ENCODE results near the gene GRB2. TPM values are rescaled to one million over a fixed set of nuclear protein-coding genes. Genes with fewer than 3 reads are reported as not detected.
"Not testable (repeated sequence)": the region's sequence is repeated elsewhere in the genome, so short reads cannot be mapped to it uniquely, and the experiment has no call there.

Gene GRB2
- total and polyA plus RNA-seq, 3 donors from 2014 or later = 54.6 to 78.9 (median 61.8) TPM

- Histone ChIP-seq H3K9me3 (no peaks in the 10 kb centered on the region), H3K27ac (no peak overlapping the region), H3K4me1 (no peaks in the 10 kb centered on the region), H3K4me3 (no peak overlapping the region), H3K27me3 (no peaks in the 10 kb centered on the region), H3K36me3 (ENCODE audit: low read depth, missing control alignments) (no peaks in the 10 kb centered on the region)
- intact Hi-C loops (cut with DNase I; ENCODE audit: low total_unique reads) = no loop called here
- DNase-seq = no peak
- no peak for TF ChIP-seq POLR2A (IDR thresholded peaks at IDR 0.05)
- TF ChIP-seq, protein P1, sequence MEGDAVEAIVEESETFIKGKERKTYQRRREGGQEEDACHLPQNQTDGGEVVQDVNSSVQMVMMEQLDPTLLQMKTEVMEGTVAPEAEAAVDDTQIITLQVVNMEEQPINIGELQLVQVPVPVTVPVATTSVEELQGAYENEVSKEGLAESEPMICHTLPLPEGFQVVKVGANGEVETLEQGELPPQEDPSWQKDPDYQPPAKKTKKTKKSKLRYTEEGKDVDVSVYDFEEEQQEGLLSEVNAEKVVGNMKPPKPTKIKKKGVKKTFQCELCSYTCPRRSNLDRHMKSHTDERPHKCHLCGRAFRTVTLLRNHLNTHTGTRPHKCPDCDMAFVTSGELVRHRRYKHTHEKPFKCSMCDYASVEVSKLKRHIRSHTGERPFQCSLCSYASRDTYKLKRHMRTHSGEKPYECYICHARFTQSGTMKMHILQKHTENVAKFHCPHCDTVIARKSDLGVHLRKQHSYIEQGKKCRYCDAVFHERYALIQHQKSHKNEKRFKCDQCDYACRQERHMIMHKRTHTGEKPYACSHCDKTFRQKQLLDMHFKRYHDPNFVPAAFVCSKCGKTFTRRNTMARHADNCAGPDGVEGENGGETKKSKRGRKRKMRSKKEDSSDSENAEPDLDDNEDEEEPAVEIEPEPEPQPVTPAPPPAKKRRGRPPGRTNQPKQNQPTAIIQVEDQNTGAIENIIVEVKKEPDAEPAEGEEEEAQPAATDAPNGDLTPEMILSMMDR (IDR thresholded peaks at IDR 0.05) = no peak
- 75 to 77% methylated on average over 5 of the region's 5 CpGs for WGBS, 2 donors
Observed at GRCh38 chr17:75383842-75384195, 21.7 kb downstream of the GRB2 start.

- no peak for DNase-seq
- Histone ChIP-seq H3K4me3 (no peak overlapping the region), H3K9me3 (no peaks in the 10 kb centered on the region), H3K4me1 (no peaks in the 10 kb centered on the region), H3K36me3 (ENCODE audit: low read depth, missing control alignments) (no peaks in the 10 kb centered on the region), H3K27me3 (no peaks in the 10 kb centered on the region), H3K27ac (no peak overlapping the region)
- intact Hi-C loops (cut with DNase I; ENCODE audit: low total_unique reads) = no loop called here
- WGBS, 2 donors = 89 to 93% methylated on average over 3 of the region's 3 CpGs
- TF ChIP-seq POLR2A (IDR thresholded peaks at IDR 0.05) = no peak
- TF ChIP-seq, protein P1 (IDR thresholded peaks at IDR 0.05) = no peak
Observed at GRCh38 chr17:75380750-75381149, 24.7 kb downstream of the GRB2 start.

DNA sequence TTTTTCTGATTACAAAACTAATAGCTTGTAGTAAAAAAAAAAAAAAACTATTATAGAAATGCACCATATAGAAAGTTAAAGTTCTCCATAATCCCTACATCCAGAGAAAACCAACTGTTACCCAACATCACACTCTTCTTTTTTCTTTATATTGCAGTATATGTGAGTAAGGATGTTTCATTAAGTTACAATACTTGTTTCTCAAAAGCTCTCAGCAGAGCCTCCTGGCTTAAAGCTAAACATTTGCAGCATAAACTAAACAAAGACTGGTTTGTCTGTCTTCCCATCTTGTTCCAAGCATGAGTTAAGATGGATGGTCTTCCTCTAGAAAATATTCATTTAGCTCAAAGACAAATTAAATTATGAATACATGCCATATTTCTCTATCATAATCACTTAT lies 25.2 kb downstream of the GRB2 start:
- H3K27ac ChIP-seq = no peak overlapping the region
- H3K4me1 ChIP-seq = no peaks in the 10 kb centered on the region
- TF ChIP-seq POLR2A (IDR thresholded peaks at IDR 0.05) = no peak
- TF ChIP-seq, protein P1 (IDR thresholded peaks at IDR 0.05) = no peak
- H3K4me3 ChIP-seq = no peak overlapping the region
- DNase-seq = no peak
- no peaks in the 10 kb centered on the region for H3K9me3 ChIP-seq
- H3K36me3 ChIP-seq (ENCODE audit: low read depth, missing control alignments) = no peaks in the 10 kb centered on the region
- intact Hi-C loops (cut with DNase I; ENCODE audit: low total_unique reads) = no loop called here
- no peaks in the 10 kb centered on the region for H3K27me3 ChIP-seq

- DNase-seq; H3K9me3 ChIP-seq; H3K4me3 ChIP-seq; intact Hi-C loops (cut with DNase I; ENCODE audit: low total_unique reads); H3K4me1 ChIP-seq; H3K36me3 ChIP-seq (ENCODE audit: low read depth, missing control alignments); H3K27me3 ChIP-seq; H3K27ac ChIP-seq: not testable (repeated sequence)
- 84 to 95% methylated on average over 1 of the region's 1 CpG for WGBS, 2 donors
Observed at GRCh38 chr17:75379426-75379825, 26.1 kb downstream of the GRB2 start.

DNA sequence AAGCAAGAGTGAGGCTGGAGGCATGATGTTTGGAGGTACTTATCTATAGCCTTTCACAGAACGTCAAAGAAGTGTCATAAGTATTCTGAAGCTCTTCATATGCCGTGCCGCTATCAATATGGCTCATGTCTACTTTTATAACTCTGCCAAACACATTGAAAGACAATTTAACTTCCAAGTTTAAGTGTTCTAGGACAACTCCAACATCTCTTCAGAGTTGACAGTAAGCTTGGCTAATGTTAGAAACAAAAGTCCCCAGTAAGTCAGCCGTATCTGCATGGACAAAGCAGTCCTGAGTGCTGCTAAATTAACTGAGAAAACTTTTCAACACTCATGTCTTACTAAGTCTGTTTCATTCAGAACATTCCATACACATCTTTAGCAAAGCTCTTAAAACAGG lies 32.2 kb downstream of the GRB2 start:
- WGBS, 2 donors = 68 to 71% methylated on average over 4 of the region's 4 CpGs
- Histone ChIP-seq H3K4me3 (no peak overlapping the region), H3K4me1 (peaks cover 18% of the 10 kb centered on the region), H3K9me3 (no peaks in the 10 kb centered on the region), H3K27ac (no peak overlapping the region), H3K27me3 (no peaks in the 10 kb centered on the region), H3K36me3 (ENCODE audit: low read depth, missing control alignments) (no peaks in the 10 kb centered on the region)
- no peak for DNase-seq
- TF ChIP-seq, protein P1 (IDR thresholded peaks at IDR 0.05) = no peak
- no peak for TF ChIP-seq POLR2A (IDR thresholded peaks at IDR 0.05)
- intact Hi-C loops (cut with DNase I; ENCODE audit: low total_unique reads) = no loop called here
